ENCODE data around the gene DNAH3. TPM values are rescaled to one million over a fixed set of nuclear protein-coding genes. Genes with fewer than 3 reads are reported as not detected.

DNAH3 gene
- total RNA-seq, 1 donor from 2014 or later: not detected

GRCh38 chr16:21078563-21078962 lies 72.1 kb downstream of the DNAH3 start:
- no peak for TF ChIP-seq CTCF (conservative IDR thresholded peaks at IDR 0.05; ENCODE audit: low read depth, low read length)
- no peak for DNase-seq (ENCODE audit: low read depth)
- H3K4me3 ChIP-seq (ENCODE audit: low read depth, low read length): no peak overlapping the region

GRCh38 chr16:21076186-21076883 lies 74.3 kb downstream of the DNAH3 start:
- TF ChIP-seq CTCF (conservative IDR thresholded peaks at IDR 0.05; ENCODE audit: low read depth, low read length): no peak
- no peak overlapping the region for H3K4me3 ChIP-seq (ENCODE audit: low read depth, low read length)
- DNase-seq (ENCODE audit: low read depth): no peak

GRCh38 chr16:21075252-21075651 lies 75.4 kb downstream of the DNAH3 start:
- no peak overlapping the region for H3K4me3 ChIP-seq (ENCODE audit: low read depth, low read length)
- no peak for DNase-seq (ENCODE audit: low read depth)
- no peak for TF ChIP-seq CTCF (conservative IDR thresholded peaks at IDR 0.05; ENCODE audit: low read depth, low read length)

GRCh38 chr16:21072976-21073375 lies 77.7 kb downstream of the DNAH3 start:
- no peak for DNase-seq (ENCODE audit: low read depth)
- no peak for TF ChIP-seq CTCF (conservative IDR thresholded peaks at IDR 0.05; ENCODE audit: low read depth, low read length)
- no peak overlapping the region for H3K4me3 ChIP-seq (ENCODE audit: low read depth, low read length)

GRCh38 chr16:21071741-21072140 lies 78.9 kb downstream of the DNAH3 start:
- DNase-seq (ENCODE audit: low read depth): no peak
- H3K4me3 ChIP-seq (ENCODE audit: low read depth, low read length): no peak overlapping the region
- no peak for TF ChIP-seq CTCF (conservative IDR thresholded peaks at IDR 0.05; ENCODE audit: low read depth, low read length)

- TF ChIP-seq CTCF (conservative IDR thresholded peaks at IDR 0.05; ENCODE audit: low read depth, low read length): no peak
- DNase-seq (ENCODE audit: low read depth): no peak
- no peak overlapping the region for H3K4me3 ChIP-seq (ENCODE audit: low read depth, low read length)
These were observed 80.1 kb downstream of the DNAH3 start for GRCh38 chr16:21070564-21070963.

- no peak overlapping the region for H3K4me3 ChIP-seq (ENCODE audit: low read depth, low read length)
- TF ChIP-seq CTCF (conservative IDR thresholded peaks at IDR 0.05; ENCODE audit: low read depth, low read length): no peak
- no peak for DNase-seq (ENCODE audit: low read depth)
These were observed 80.7 kb downstream of the DNAH3 start for GRCh38 chr16:21069986-21070385.
